Smooth muscle cell (in vitro differentiated cells): ENCODE results near the gene DOK1. TPM values are rescaled to one million over a fixed set of nuclear protein-coding genes. Genes with fewer than 3 reads are reported as not detected.

Source experiments
- DNase-seq: peaks from one replicate; lab custom pipeline; 2025; ENCODE audit not compliant: unreplicated experiment; lab: John Stamatoyannopoulos, UW
- H2AFZ ChIP-seq: fragments of 200-600 bp; sonication (generic); 2 replicates; pipeline ENCODE4 v1.6.0; 2016; ENCODE audit warnings: antibody characterized with exemption, low read depth, mild to moderate bottlenecking
- H3F3A ChIP-seq: fragments of 200-600 bp; sonication (generic); 2 replicates; pipeline ENCODE4 v1.6.0; 2017; ENCODE audit warnings: antibody characterized with exemption, low read depth
- H3K27ac ChIP-seq: fragments of 200-600 bp; sonication (generic); 2 replicates; pipeline ENCODE4 v1.5.1; 2016; ENCODE audit warnings: low read depth, mild to moderate bottlenecking
- H3K27me3 ChIP-seq: fragments of 200-600 bp; sonication (generic); 2 replicates; pipeline ENCODE4 v1.6.1; 2016; ENCODE audit warnings: low read depth, mild to moderate bottlenecking
- H3K36me3 ChIP-seq: fragments of 200-600 bp; sonication (generic); 2 replicates; pipeline ENCODE4 v1.5.1; 2016; ENCODE audit warnings: low read depth
- H3K4me1 ChIP-seq: fragments of 200-600 bp; sonication (generic); 2 replicates; pipeline ENCODE4 v1.5.1; 2016; ENCODE audit warnings: low read depth
- H3K4me2 ChIP-seq: fragments of 200-600 bp; sonication (generic); 2 replicates; pipeline ENCODE4 v1.6.0; 2016; ENCODE audit warnings: mild to moderate bottlenecking
- H3K4me3 ChIP-seq: fragments of 200-600 bp; sonication (generic); 2 replicates; pipeline ENCODE4 v1.5.1; 2016; ENCODE audit warnings: mild to moderate bottlenecking
- H3K79me2 ChIP-seq: fragments of 200-600 bp; sonication (generic); 2 replicates; pipeline ENCODE4 v1.6.0; 2016; ENCODE audit warnings: low read depth, mild to moderate bottlenecking
- H3K9ac ChIP-seq: fragments of 200-600 bp; sonication (generic); 2 replicates; pipeline ENCODE4 v1.6.0; 2016; ENCODE audit warnings: low read depth
- H3K9me3 ChIP-seq: fragments of 200-600 bp; sonication (generic); replicated peaks from 2 replicates; pipeline ENCODE4 v1.5.1; 2016; ENCODE audit warnings: low read depth
- H4K20me1 ChIP-seq: fragments of 200-600 bp; sonication (generic); 2 replicates; pipeline ENCODE4 v1.6.0; 2016; ENCODE audit warnings: low read depth
- WGBS: methylation state at CpG from one replicate; pipeline ENCODE4 v1.1.7; 2016; ENCODE audit warnings: low lambda C conversion rate; 5-methylcytosine and 5-hydroxymethylcytosine counted together
- polyA plus RNA-seq: library from polyadenylated mRNA; unstranded; fragments of >200 nt; fragmentation: Nextera tagmentation; extraction: Ambion mirVana; gene quantifications from 2 replicates; pipeline ENCODE4 v1.2.1, GENCODE V29; 2016
- total RNA-seq: library from RNA; depleted of rRNA; stranded (reverse); fragments of >200 nt; gene quantifications from 2 replicates; pipeline ENCODE4 v1.2.3, GENCODE V29; 2014
- TF ChIP-seq, protein P1 (sequence below): fragments of 200-600 bp; sonication (generic); IDR thresholded peaks from 2 replicates; pipeline ENCODE4 v1.5.1; 2017; ENCODE audit warnings: borderline replicate concordance, mild to moderate bottlenecking, antibody characterized with exemption; ENCODE audit not compliant: insufficient read depth, poor library complexity, severe bottlenecking

The DOK1 gene
- total and polyA plus RNA-seq, 2 experiments from 2014 or later, result 11.7 to 41.3 TPM

DNA sequence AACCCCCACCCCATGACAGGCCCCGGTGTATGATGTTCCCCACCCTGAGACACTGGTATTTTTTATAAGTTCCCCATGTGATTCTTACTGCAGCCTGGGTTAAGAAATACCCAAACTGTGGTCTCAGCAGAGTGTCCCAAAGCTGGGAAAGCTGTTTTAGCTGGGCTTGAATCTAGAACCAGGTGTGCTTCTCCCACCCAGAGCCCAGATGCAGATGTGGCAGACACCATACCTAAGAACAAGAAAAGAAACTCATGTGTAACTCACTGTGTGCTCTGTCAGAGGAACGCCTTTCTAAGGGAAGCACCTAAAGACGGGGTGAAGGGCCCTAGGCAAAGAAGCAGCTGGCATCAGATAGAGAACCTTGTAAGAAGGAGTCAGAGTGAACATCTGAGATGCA lies 23.9 kb downstream of the DOK1 start:
- H3K4me2 ChIP-seq, result no peak overlapping the region
- no peak overlapping the region for H2AFZ ChIP-seq
- H3K4me3 ChIP-seq, result no peak overlapping the region
- no peaks in the 10 kb centered on the region for H3K79me2 ChIP-seq
- peaks cover 11% of the 10 kb centered on the region for H3K4me1 ChIP-seq
- no peak overlapping the region for H3K9ac ChIP-seq
- no peaks in the 10 kb centered on the region for H4K20me1 ChIP-seq
- TF ChIP-seq, protein P1, sequence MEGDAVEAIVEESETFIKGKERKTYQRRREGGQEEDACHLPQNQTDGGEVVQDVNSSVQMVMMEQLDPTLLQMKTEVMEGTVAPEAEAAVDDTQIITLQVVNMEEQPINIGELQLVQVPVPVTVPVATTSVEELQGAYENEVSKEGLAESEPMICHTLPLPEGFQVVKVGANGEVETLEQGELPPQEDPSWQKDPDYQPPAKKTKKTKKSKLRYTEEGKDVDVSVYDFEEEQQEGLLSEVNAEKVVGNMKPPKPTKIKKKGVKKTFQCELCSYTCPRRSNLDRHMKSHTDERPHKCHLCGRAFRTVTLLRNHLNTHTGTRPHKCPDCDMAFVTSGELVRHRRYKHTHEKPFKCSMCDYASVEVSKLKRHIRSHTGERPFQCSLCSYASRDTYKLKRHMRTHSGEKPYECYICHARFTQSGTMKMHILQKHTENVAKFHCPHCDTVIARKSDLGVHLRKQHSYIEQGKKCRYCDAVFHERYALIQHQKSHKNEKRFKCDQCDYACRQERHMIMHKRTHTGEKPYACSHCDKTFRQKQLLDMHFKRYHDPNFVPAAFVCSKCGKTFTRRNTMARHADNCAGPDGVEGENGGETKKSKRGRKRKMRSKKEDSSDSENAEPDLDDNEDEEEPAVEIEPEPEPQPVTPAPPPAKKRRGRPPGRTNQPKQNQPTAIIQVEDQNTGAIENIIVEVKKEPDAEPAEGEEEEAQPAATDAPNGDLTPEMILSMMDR, result no peak
- no peaks in the 10 kb centered on the region for H3K36me3 ChIP-seq
- no peaks in the 10 kb centered on the region for H3K9me3 ChIP-seq
- H3K27me3 ChIP-seq, result no peaks in the 10 kb centered on the region
- 94% methylated on average over 3 of the region's 3 CpGs for WGBS
- H3F3A ChIP-seq, result peaks cover 53% of the 10 kb centered on the region
- H3K27ac ChIP-seq, result peak overlapping the region; percentile 32
- DNase-seq, result no peak

DNA sequence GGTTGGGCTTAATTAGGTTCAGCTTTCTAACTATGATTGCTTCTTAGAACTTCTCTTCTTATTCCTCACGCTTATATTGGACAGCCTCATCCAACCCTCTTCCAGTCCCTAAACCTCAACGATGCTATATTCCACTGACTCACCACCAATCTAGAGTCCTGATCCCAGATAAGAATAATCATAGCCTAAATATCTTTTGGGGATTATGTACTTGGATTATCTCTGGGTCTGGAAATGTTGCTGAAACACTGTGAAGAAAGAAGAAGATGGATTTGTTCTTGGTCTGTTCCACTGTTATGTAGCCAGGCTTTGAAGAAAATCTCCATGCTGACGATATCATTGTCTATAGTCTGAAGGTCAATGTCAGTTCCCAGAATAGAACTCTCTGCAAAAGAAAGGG lies 26.9 kb downstream of the DOK1 start:
- Histone ChIP-seq H3K9ac (no peak overlapping the region), H3K9me3 (no peaks in the 10 kb centered on the region), H3K4me2 (peak overlapping the region; percentile 30), H3K27ac (peak overlapping the region; percentile 74), H3F3A (peaks cover 45% of the 10 kb centered on the region), H3K4me3 (no peak overlapping the region), H2AFZ (no peak overlapping the region), H3K79me2 (no peaks in the 10 kb centered on the region), H3K36me3 (no peaks in the 10 kb centered on the region), H4K20me1 (no peaks in the 10 kb centered on the region), H3K4me1 (peaks cover 4% of the 10 kb centered on the region), H3K27me3 (no peaks in the 10 kb centered on the region)
- DNase-seq, result no peak
- TF ChIP-seq, protein P1, result no peak
- 16% methylated on average over 3 of the region's 3 CpGs for WGBS

DNA sequence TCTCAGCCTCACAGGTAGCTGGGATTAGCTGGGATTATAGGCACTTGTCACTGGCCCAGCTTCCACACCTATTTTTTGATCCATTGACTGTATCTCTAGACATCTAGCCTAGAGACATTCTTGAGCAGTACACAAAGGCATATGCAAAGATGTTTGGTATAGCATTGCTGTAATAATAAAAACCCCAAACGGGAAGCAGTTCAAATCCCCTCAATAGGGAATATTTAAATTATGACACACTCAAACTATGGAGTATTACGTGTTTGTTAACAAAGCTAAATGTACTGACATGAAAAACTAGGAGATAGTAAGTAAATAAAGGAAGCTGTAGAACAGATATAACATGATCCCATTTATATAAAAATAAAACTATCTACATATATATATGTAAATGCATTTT lies 27.7 kb downstream of the DOK1 start:
- Histone ChIP-seq H3K4me2 (peak overlapping the region; percentile 30), H3K27me3 (no peaks in the 10 kb centered on the region), H3K27ac (peak overlapping the region; percentile 74), H3K9ac (no peak overlapping the region), H3K9me3 (no peaks in the 10 kb centered on the region), H3F3A (peaks cover 39% of the 10 kb centered on the region), H3K4me3 (no peak overlapping the region), H4K20me1 (no peaks in the 10 kb centered on the region), H3K36me3 (no peaks in the 10 kb centered on the region), H3K79me2 (no peaks in the 10 kb centered on the region), H3K4me1 (peaks cover 4% of the 10 kb centered on the region), H2AFZ (no peak overlapping the region)
- 49% methylated on average over 2 of the region's 2 CpGs for WGBS
- no peak for DNase-seq
- TF ChIP-seq, protein P1, result no peak

DNA sequence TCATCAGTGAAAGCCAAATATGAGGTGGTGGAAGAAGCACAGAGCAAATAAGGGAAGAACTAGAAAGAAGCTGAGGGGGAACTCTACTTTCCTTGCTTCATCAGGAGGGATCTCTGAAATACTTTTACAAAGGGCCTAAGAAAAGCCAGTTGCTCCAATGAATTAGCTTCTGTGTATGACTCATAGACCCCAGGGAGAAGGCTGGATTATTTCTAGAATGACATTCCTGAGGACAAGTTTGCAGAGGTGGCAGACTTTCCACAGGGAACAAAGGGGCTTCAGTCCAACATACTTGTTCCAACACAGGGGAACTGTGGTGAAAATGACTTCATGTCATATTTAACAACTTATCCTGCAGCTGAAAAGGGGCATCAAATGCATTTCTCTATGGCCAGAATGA lies 29.0 kb downstream of the DOK1 start:
- Histone ChIP-seq H3K4me2 (peak overlapping the region; percentile 66), H3K9ac (peak overlapping the region; percentile 6)

More for the DNA sequence above, 29.0 kb downstream of the DOK1 start:
- Histone ChIP-seq H2AFZ (no peak overlapping the region), H3K9me3 (no peaks in the 10 kb centered on the region), H3K4me1 (peaks cover 4% of the 10 kb centered on the region), H3F3A (peaks cover 37% of the 10 kb centered on the region), H3K36me3 (no peaks in the 10 kb centered on the region), H3K4me3 (no peak overlapping the region), H3K27ac (peak overlapping the region; percentile 74), H4K20me1 (no peaks in the 10 kb centered on the region), H3K27me3 (no peaks in the 10 kb centered on the region), H3K79me2 (no peaks in the 10 kb centered on the region)
- TF ChIP-seq, protein P1, result no peak
- DNase-seq, result no peak
